ENCODE results near the gene ATP9A.

Gene ATP9A

GRCh38 chr20:51680067-51680749 lies 88.0 kb downstream of the ATP9A start:
- TF ChIP-seq CTCF (conservative IDR thresholded peaks at IDR 0.05): no peak
- H3K27ac ChIP-seq: no peak overlapping the region

- H3K27ac ChIP-seq: no peak overlapping the region
- TF ChIP-seq CTCF (conservative IDR thresholded peaks at IDR 0.05): no peak
These were observed 88.8 kb downstream of the ATP9A start for GRCh38 chr20:51679254-51679921.

- H3K27ac ChIP-seq: no peak overlapping the region
- no peak for TF ChIP-seq CTCF (conservative IDR thresholded peaks at IDR 0.05)
These were observed 90.0 kb downstream of the ATP9A start for GRCh38 chr20:51678026-51678697.

GRCh38 chr20:51668947-51669346 lies 99.2 kb downstream of the ATP9A start:
- H3K27ac ChIP-seq: no peak overlapping the region
- no peak for TF ChIP-seq CTCF (conservative IDR thresholded peaks at IDR 0.05)

- TF ChIP-seq CTCF (conservative IDR thresholded peaks at IDR 0.05): no peak
- no peak overlapping the region for H3K27ac ChIP-seq
These were observed 99.7 kb downstream of the ATP9A start for GRCh38 chr20:51668515-51668914.

GRCh38 chr20:51667491-51667890 lies 100.7 kb downstream of the ATP9A start:
- H3K27ac ChIP-seq: peak overlapping the region; percentile 67
- TF ChIP-seq CTCF (conservative IDR thresholded peaks at IDR 0.05): no peak

- peak overlapping the region; percentile 67 for H3K27ac ChIP-seq
- no peak for TF ChIP-seq CTCF (conservative IDR thresholded peaks at IDR 0.05)
These were observed 101.2 kb downstream of the ATP9A start for GRCh38 chr20:51667002-51667408.

Measured in VCaP (cell line).